Astrocyte of the cerebellum (primary cell): Measurements from ENCODE around the gene TMTC3.
A peak's percentile ranks its signal among the peaks of the same experiment; 100 is the strongest.

Source experiments
- DNase-seq: peaks from one replicate; pipeline ENCODE4 v3.0.0-alpha.2; 2011; ENCODE audit warnings: low read depth
- H3K4me3 ChIP-seq: 2 replicates; pipeline ENCODE4 v1.5.1; 2011; ENCODE audit warnings: mild to moderate bottlenecking, low read depth, low read length, moderate library complexity
- in situ Hi-C: cut with HindIII; loops from 2 replicates; pipeline ENCODE4 v1.10.0; 2017; ENCODE audit warnings: low sequenced_read_pairs
- TF ChIP-seq, protein P1 (sequence below): IDR thresholded peaks from 2 replicates; pipeline ENCODE4 v1.5.1; 2012; ENCODE audit warnings: low read length, low read depth, moderate library complexity, mild to moderate bottlenecking; ENCODE audit errors: missing control alignments

Gene TMTC3

DNA sequence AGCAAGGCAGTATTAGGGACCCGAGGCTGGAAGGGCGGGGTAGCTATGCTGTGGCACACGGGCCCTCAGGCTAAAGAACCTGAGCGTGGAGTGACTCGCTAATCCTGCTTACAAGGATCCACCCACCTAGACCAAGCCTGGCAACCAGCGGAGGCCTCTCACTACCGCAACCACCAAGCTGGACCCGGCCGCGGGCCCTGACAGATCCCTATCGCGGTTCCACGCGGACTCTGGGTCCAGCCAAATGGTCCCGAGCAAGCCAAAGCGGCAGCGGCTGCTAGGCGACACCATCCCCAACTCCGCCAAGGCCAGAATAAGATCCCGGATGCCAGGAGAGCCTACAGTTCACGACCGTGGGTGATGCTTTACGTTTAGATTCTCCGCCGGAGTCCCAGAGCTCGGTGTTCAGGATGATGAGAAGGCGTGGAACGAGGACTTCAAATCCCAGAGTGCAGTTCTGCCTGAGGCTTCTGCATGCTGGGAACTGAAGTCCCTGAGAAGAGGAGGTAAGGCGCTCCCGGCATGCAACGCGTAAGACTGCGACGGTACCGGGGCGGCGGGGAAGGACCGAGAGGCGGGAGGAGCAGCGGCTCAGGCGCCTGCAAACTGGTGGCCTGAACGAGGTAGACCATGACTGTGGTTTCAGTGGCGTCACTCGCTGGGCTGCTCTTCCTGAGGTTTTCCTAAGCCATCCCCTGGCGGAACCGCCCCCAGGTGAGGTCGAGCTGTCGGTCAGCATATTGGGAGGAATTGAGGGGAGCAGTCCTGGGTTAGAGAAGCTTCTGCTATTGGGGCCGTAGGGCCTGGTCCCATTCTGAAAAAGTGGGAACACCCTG, at the start of gene TMTC3, which contains the start of gene CEP290:
Gene TMTC3, plus strand, starts transcription at position 534 of the 836 bp plus-strand sequence. CDS start 6,009 bp downstream, outside the sequence.
Gene CEP290, minus strand, starts transcription at position 315 of the 836 bp plus-strand sequence. CDS start 781 bp downstream, outside the sequence.
- TF ChIP-seq, protein P1, sequence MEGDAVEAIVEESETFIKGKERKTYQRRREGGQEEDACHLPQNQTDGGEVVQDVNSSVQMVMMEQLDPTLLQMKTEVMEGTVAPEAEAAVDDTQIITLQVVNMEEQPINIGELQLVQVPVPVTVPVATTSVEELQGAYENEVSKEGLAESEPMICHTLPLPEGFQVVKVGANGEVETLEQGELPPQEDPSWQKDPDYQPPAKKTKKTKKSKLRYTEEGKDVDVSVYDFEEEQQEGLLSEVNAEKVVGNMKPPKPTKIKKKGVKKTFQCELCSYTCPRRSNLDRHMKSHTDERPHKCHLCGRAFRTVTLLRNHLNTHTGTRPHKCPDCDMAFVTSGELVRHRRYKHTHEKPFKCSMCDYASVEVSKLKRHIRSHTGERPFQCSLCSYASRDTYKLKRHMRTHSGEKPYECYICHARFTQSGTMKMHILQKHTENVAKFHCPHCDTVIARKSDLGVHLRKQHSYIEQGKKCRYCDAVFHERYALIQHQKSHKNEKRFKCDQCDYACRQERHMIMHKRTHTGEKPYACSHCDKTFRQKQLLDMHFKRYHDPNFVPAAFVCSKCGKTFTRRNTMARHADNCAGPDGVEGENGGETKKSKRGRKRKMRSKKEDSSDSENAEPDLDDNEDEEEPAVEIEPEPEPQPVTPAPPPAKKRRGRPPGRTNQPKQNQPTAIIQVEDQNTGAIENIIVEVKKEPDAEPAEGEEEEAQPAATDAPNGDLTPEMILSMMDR, result no peak
- peak; percentile 99 for DNase-seq
- in situ Hi-C loops, result no loop called here
- H3K4me3 ChIP-seq, result peak within 1 kb of the TSS; percentile 85

DNA sequence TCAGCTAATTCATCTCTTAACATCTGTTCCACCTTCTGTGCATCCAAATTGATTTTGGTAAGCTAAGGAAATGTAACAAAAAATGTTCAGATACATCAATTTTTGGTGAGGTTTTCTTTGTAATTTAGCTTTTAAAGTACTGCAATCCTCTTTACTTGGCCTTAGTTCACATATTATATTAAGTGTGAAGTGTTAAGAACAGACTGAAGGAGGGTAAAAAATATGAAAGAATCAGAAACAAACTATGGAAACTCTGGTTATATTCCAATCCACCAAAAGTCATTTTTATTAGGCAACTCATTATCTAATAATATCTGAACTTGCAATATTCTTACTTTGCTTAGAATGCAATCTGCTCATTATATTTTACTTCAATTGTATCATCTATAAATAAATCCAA, 49.3 kb upstream of the TMTC3 start:
- TF ChIP-seq, protein P1, result no peak
- in situ Hi-C loops, result no loop called here
- no peak overlapping the region for H3K4me3 ChIP-seq
- DNase-seq, result no peak

DNA sequence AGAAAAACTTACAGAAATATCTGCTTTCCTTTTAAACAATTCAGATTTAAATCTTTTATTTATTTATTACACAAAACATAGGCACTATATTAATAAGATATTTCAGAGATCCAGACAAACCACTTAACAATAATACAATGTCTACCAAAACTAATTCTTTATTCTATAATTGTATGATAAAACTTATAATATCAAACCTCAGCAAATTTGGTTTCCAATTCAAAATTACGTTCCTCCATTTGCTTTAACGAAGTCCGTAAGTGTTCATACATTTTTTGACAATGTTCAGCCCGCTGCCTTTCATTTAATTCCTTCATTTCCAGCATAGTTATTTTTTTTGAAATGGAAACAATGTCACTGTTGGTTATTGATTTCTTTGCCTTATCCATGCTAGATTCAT, 48.5 kb upstream of the TMTC3 start:
- no peak for DNase-seq
- H3K4me3 ChIP-seq, result no peak overlapping the region
- in situ Hi-C loops, result no loop called here
- TF ChIP-seq, protein P1, result no peak

DNA sequence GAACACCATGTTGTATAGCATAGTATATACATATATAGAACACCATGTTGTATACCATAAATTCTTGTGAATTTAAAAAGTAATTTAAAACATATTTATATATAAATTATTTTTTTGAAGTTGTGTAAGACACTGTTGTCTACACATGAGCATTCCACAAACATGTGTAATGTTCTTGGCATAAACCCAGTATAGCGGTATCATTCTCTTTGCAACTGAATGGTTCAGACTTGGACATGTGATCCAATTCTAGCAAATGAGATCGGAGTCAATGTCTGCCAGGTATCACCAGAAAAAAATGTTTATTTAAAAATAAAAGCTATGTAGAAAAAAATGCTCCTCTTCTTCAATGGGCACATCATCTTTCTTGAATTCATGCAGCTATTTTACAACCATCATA, 34.1 kb upstream of the TMTC3 start:
- H3K4me3 ChIP-seq, result no peak overlapping the region
- in situ Hi-C loops, result no loop called here
- DNase-seq, result no peak
- TF ChIP-seq, protein P1, result no peak

DNA sequence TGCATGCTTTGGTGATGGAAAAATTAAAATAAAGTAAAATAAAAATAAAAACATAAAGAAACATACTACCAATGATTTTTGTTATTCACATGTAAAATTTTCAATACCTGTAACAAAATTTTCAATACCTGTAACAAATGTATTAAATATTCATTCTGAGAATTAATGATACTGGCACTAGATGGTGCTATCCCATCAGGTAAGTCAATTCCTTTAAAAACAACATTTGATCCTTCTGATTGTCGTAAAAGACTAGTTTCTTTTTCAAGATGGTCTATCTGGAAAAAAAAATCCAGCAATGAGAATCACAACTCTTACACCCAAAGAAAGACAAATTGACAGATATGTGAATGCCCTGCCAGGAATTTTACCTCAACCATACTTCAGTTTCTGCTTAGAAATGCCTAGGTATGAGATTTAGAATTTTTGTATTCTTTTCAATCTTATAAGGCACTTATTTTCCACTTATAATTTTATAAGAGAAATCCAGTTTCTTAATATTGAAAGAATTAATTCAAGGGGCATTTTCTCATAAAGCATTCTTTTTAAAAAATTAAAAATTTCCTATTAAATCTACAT, 30.9 kb upstream of the TMTC3 start:
- DNase-seq, result peak; percentile 44
- in situ Hi-C loops, result no loop called here
- TF ChIP-seq, protein P1, result peak; percentile 6
- no peak overlapping the region for H3K4me3 ChIP-seq

DNA sequence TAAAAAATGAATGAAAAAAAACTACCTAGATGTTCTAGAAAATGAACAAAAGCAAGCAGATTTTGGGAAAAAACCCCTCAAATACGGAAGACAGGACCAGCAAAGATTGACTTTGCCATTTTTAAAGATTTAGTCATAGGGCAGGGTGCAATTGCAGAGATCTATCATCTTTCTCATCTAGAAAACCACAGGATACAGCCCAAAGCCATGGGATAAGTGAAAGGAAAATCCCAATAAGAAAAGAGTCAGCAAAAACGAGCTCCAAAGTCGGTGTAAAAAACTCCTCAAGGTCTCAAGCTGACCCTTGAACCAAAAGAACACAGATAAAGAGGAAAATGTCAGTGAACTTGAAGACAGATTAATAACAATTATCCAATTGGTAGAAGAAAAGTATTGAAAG, 28.2 kb upstream of the TMTC3 start:
- no peak for DNase-seq
- in situ Hi-C loops, result no loop called here
- TF ChIP-seq, protein P1, result no peak

More for the DNA sequence above, 28.2 kb upstream of the TMTC3 start:
- no peak overlapping the region for H3K4me3 ChIP-seq
